ENCODE results near the gene WNT5B.

GRCh38 chr12:1655225-1655788 is 26.3 kb downstream of the WNT5B start:
- TF ChIP-seq CTCF (conservative IDR thresholded peaks at IDR 0.05; ENCODE audit: low read length) (no peak), EZH2phosphoT487 (IDR thresholded peaks at IDR 0.05; ENCODE audit: borderline replicate concordance, low read depth, low read length) (no peak)
